ENCODE data around the gene CAMK2N2. TPM values are rescaled to one million over a fixed set of nuclear protein-coding genes. Genes with fewer than 3 reads are reported as not detected.

The CAMK2N2 gene
- total RNA-seq, 2 experiments from 2014 or later: not detected

DNA sequence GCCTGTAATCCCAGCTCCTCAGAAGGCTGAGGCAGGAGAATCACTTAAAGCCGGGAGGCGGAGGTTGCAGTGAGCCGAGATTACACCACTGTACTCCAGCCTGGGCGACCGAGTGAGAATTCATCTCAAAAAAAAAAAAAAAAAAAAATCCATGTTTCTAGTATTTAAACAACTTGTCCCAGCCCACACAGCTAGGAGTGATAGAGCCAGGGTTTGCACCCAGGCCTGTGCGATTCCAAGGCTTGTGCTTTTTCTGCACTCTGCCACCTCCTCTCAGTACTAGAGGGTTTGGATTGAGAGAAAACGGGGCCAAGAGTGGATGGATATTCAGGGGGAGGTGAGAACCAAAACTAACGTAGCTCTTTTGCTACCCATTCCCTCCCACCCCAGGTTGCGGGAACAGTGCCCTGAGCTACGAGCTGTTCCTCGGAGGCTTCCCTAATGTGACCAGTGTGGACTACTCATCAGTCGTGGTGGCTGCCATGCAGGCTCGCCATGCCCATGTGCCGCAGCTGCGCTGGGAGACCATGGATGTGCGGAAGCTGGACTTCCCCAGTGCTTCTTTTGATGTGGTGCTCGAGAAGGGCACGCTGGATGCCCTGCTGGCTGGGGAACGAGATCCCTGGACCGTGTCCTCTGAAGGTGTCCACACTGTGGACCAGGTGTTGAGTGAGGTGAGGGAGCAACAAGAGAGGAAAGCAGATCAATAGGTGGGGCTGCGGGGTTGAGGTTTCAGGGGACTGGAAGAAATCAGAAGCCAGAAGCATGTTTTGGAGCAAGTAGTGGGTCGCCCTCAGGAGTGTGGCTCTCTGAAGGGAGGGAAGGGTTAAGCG is 4.1 kb downstream of the CAMK2N2 start:
- Mint-ChIP-seq H3K27me3 (peaks cover 20% of the 10 kb centered on the region), H3K36me3 (peaks cover 21% of the 10 kb centered on the region), H3K9me3 (no peaks in the 10 kb centered on the region), H3K4me3 (no peak overlapping the region), H3K4me1 (peaks cover 23% of the 10 kb centered on the region), H3K27ac (no peak overlapping the region)
- DNase-seq: no peak

DNA sequence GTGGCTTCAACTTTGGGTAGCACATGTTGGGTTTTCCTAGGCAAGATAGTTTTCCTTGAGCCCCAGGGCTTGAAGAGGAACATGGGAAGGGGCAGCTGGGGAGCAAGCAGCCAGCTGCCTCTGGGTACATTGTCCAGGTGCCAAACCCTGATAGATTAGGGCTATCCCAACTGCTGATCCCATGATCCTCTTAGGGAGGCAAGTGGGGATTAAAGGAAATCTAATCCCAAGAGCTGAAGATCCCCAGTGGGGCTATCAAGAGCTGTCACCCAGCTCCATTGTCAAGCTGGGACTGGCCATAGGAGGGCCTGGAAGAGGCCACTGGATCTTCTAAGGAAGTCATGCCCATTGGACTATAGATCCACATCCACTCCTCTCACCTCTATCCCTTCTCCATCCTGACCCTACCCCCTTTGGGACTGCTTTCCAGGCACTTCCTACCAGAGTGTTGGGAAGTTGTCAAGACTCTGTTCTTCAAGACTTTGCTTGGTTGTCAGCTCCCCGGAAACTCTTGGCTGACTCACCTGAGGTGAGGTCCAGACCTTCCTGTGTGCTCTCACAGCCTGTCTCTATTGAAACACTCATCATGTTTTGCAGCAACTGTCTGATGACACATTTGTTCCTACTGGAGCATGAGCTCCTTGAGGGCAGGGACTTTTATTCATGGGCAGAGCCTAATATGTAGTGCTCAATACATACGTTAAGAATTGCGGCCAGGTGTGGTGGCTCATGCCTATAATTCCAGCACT is 5.9 kb downstream of the CAMK2N2 start:
- Mint-ChIP-seq H3K27ac (no peak overlapping the region), H3K4me3 (no peak overlapping the region), H3K4me1 (peaks cover 17% of the 10 kb centered on the region), H3K36me3 (peaks cover 20% of the 10 kb centered on the region), H3K9me3 (no peaks in the 10 kb centered on the region), H3K27me3 (peaks cover 9% of the 10 kb centered on the region)
- DNase-seq: peak; percentile 13

DNA sequence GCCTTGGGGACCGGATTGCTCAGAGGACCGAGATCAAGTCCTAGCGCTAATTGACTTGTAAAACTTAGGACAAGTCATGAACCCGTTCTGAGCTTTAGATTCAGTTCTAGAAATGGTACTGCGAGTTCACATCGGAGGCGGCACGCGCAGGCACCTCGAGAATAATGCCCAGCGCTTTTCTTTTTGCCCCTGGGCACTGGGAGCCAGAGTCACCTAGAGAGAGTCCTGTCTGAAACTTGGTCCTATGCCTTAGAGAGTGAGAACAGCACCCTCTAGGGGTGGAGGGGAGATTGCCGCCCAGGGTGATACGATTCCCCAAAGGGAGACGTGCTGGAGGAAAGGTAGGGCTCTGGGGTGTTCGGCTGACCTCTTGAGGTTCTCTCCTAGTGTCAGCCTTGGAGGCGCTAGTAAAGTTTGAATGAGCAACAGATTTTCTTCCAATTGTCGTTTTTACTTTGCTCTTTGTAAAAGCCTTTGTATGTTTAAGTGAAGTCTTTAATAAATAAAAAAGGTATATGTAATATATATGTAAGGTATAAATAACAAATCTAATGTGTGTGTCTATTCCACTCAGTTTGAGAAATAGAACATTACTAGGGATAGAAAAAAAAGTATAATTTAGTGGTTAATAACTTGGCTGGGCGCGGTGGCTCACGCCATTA is 11.1 kb downstream of the CAMK2N2 start:
- Mint-ChIP-seq H3K36me3 (peaks cover 5% of the 10 kb centered on the region), H3K4me1 (peaks cover 17% of the 10 kb centered on the region), H3K4me3 (peak overlapping the region; percentile 89), H3K9me3 (no peaks in the 10 kb centered on the region), H3K27ac (peak overlapping the region; percentile 96), H3K27me3 (no peaks in the 10 kb centered on the region)
- DNase-seq: peak; percentile 87

DNA sequence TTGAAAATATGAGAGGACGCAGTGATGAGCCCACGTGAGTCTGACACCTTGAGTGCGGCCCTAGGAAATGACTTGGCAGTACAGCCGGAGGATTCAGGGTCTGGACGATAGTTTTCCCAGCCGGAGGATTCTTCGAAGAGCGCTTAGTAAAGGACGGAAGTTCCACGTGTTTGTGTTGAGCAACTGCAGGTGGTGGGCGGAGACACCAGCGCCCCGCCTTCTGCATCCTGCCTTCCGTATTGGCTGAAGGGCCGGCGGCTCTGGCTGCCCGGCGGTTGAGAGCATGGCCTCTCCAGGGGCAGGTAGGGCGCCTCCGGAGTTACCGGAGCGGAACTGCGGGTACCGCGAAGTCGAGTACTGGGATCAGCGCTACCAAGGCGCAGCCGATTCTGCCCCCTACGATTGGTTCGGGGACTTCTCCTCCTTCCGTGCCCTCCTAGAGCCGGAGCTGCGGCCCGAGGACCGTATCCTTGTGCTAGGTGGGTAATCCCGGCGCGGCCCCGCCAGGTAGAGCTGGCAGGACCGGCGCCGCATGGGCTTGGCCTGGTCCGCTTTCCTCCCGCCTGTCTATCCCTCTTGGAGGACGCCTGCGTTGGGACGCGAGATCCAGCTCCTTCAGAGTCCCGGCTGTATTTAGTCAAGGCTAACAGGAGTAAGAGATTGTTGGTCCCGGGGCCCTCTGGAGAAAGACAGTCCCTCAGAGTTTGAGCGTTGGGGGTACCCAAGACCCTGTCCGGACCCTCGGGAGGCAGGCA is 11.8 kb downstream of the CAMK2N2 start, which contains the start of gene EEF1AKMT4:
Gene EEF1AKMT4, plus strand, starts transcription at position 261 of the 755 bp plus-strand sequence. Its CDS starts 23 bp downstream, at position 284.
- H3K9me3 Mint-ChIP-seq: no peaks in the 10 kb centered on the region
- H3K4me3 Mint-ChIP-seq: peak within 1 kb of the TSS; percentile 89
- H3K27me3 Mint-ChIP-seq: no peaks in the 10 kb centered on the region
- H3K4me1 Mint-ChIP-seq: peaks cover 13% of the 10 kb centered on the region
- peak; percentile 98 for DNase-seq
- H3K27ac Mint-ChIP-seq: peak within 1 kb of the TSS; percentile 96
- H3K36me3 Mint-ChIP-seq: peaks cover 10% of the 10 kb centered on the region

DNA sequence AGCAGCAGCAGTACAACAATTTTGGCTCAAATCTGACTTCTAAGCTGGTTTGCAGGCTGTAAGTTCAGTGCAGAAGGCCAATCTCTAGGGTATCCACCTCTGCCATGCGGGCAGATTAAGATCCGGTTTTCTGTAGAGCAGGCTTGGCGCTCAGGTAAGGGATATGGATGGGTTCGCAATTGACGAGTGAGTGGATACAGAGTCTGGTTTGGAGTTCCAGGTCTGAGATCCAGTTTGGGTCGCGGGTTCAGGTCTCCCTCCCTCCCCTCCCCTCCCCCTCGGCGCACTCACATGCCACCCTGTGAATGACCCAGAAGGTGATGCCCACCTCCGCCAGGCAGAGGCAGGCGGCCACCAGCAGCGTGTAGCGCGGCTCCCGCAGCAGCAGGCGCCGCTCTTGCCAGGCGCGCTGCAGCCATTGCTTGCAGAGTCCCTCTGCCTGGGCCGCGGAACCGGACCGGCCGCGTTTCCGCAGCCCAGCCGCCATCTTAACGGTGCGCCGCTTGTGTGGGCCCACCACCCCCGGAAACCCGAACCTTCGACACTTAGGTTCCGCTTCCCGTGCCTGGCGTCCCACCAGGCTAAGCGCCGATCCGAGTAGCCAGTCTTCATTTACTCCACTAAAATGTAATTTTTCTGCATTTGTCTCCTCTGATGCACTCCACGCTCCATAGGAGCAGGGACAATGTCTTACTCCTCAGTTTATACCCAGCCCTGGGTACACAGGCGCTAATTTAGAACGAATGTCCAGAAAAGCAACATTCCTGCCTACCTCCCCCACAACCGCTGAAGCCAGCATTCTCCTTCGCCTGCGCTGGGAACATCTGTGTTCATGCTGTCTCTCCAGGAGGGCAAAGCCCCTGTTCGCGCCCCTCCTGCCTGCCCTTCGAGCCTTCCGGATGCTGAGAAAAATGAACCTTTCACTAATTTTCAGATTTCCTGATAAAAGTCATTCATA is 12.6 kb downstream of the CAMK2N2 start, which contains the start of gene ALG3:
Gene ALG3, minus strand, starts transcription at position 509 of the 958 bp plus-strand sequence. Its CDS starts 22 bp downstream, at position 487.
- DNase-seq: peak; percentile 86
- peaks cover 10% of the 10 kb centered on the region for H3K36me3 Mint-ChIP-seq
- no peaks in the 10 kb centered on the region for H3K9me3 Mint-ChIP-seq
- peak within 1 kb of the TSS; percentile 89 for H3K4me3 Mint-ChIP-seq
- no peaks in the 10 kb centered on the region for H3K27me3 Mint-ChIP-seq
- H3K4me1 Mint-ChIP-seq: peaks cover 13% of the 10 kb centered on the region
- peak within 1 kb of the TSS; percentile 96 for H3K27ac Mint-ChIP-seq

DNA sequence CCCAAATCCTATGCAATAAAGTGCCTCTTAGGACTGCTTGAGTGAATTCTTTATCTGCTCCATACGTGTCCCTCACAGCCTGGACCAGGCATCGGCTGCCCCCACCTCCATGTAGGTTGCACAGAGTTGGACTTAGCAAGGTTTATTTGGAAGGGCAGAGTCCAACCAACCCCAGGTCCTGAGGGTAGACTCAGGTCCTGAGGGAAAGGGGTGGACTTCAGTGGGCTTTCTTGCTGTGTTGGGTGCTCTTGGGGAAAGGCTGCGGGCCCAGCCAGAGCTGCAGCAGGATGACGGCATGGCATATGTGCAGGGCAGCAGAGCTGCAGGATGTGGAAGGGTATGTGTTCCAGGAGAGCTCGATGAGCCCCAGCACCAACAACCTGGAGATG is 19.1 kb downstream of the CAMK2N2 start:
- DNase-seq: no peak
- Mint-ChIP-seq H3K4me1 (peaks cover 10% of the 10 kb centered on the region), H3K9me3 (no peaks in the 10 kb centered on the region), H3K27me3 (no peaks in the 10 kb centered on the region), H3K4me3 (no peak overlapping the region), H3K36me3 (peaks cover 16% of the 10 kb centered on the region), H3K27ac (no peak overlapping the region)

DNA sequence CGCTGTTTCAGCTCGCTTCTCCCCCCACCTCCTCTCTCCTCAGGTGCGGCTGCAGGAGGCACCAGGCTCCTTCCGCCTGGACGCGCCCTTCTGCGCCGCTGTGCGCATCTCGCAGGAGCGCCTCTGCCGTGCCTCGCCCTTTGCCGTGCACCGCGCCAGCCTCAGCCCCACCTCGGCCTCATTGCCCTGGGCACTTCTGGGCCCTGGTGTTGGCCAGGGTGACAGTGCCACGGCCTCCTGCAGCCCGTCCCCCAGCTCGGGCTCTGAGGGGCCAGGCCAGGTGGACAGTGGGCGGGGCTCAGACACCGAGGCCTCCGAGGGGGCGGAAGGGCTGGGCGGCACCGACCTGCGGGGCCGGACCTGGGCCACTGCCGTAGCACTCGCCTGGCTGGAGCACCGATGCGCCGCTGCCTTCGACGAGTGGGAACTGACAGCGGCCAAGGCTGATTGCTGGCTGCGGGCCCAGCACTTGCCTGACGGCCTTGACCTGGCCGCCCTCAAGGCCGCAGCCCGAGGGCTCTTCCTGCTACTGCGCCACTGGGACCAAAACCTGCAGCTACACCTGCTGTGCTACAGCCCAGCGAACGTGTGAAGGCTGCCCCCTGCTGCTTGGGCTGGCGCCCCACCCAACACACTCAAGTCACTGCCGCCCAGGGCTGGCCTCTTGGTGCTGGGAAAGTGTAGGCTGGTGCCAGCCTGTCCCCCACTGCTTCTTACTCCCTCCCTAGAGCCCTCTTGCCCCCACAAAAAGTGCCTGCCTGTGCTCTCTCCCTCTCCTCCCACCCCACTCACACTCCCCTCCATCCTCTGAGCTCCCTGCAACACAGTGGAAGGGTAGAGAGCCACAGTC is 19.7 kb downstream of the CAMK2N2 start:
- H3K27ac Mint-ChIP-seq: no peak overlapping the region
- H3K36me3 Mint-ChIP-seq: peaks cover 16% of the 10 kb centered on the region
- no peaks in the 10 kb centered on the region for H3K9me3 Mint-ChIP-seq
- H3K27me3 Mint-ChIP-seq: no peaks in the 10 kb centered on the region
- peaks cover 10% of the 10 kb centered on the region for H3K4me1 Mint-ChIP-seq
- DNase-seq: no peak
- no peak overlapping the region for H3K4me3 Mint-ChIP-seq

DNA sequence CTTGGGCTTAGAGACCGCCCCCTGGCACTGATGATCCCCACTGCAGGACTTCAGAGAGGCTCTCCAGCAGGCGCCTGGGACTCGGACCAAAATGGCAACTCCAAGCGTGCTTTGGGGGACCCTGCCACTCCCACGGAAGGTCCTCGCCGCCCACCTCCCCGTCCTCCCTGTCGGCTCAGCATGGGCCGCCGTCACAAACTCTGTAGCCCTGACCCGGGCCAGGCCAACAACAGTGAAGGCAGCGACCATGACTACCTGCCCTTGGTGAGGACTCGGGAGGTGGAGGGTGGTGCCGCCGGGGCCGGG is 20.3 kb downstream of the CAMK2N2 start:
- Mint-ChIP-seq H3K27me3 (no peaks in the 10 kb centered on the region), H3K27ac (no peak overlapping the region), H3K9me3 (no peaks in the 10 kb centered on the region), H3K36me3 (peaks cover 15% of the 10 kb centered on the region), H3K4me3 (no peak overlapping the region), H3K4me1 (peaks cover 9% of the 10 kb centered on the region)
- DNase-seq: no peak

DNA sequence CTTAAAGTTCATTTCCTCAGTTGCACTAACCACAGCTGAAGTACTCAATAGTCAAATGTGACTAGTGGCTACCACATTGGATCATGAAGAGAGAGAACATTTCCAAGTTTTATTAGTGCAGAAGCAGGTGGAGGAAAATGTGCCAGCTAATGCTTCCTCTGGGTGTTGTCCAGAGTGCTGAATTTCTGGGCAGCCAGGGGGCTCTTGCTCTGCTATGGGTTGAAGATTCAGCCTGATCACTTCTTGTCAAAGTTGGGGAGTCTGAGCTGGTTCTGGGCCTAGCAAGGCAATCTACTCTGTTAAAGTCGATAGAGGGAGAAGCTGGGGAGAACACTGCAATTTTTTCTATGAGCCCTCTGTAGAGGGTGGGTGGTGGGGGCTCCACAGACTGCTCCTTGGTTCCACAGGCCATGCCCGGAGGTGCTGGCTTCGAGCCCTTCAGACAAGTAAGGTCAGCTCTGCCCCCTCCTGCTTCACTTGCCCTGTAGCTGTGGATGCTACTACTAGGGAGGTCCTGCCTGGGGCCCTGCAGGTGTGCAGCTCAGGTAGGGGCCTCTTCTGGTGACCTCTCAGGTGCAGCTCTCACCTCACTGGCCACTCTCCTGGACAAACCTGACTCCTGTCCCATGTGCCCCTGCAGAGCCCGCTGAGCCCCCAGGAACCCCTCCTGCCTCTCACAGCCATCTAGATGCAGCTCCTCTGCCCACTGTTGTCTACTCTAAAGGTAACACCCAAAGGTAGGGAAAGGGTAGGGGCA is 20.8 kb downstream of the CAMK2N2 start:
- peaks cover 7% of the 10 kb centered on the region for H3K4me1 Mint-ChIP-seq
- H3K4me3 Mint-ChIP-seq: no peak overlapping the region
- peaks cover 14% of the 10 kb centered on the region for H3K36me3 Mint-ChIP-seq
- H3K27ac Mint-ChIP-seq: peak overlapping the region; percentile 42
- H3K27me3 Mint-ChIP-seq: no peaks in the 10 kb centered on the region
- no peak for DNase-seq
- no peaks in the 10 kb centered on the region for H3K9me3 Mint-ChIP-seq

DNA sequence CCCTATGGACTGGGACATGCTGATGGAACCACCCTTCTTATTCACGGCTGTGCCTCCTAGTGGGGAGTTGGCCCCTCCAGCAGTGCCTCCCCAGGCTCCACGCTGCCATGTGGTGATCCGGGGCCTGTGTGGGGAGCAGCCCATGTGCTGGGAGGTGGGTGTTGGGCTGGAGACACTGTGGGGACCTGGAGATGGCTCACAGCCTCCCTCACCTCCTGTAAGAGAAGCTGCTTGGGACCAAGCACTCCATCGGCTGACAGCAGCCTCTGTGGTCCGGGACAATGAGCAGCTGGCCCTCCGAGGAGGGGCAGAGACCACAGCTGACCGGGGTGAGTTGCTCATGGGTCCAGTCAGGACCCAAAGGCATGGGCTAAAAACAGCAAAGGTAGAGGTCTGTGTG is 21.6 kb downstream of the CAMK2N2 start:
- H3K4me1 Mint-ChIP-seq: peaks cover 7% of the 10 kb centered on the region
- no peaks in the 10 kb centered on the region for H3K9me3 Mint-ChIP-seq
- no peak overlapping the region for H3K4me3 Mint-ChIP-seq
- no peak overlapping the region for H3K27ac Mint-ChIP-seq
- no peak for DNase-seq
- H3K36me3 Mint-ChIP-seq: peaks cover 10% of the 10 kb centered on the region
- no peaks in the 10 kb centered on the region for H3K27me3 Mint-ChIP-seq

DNA sequence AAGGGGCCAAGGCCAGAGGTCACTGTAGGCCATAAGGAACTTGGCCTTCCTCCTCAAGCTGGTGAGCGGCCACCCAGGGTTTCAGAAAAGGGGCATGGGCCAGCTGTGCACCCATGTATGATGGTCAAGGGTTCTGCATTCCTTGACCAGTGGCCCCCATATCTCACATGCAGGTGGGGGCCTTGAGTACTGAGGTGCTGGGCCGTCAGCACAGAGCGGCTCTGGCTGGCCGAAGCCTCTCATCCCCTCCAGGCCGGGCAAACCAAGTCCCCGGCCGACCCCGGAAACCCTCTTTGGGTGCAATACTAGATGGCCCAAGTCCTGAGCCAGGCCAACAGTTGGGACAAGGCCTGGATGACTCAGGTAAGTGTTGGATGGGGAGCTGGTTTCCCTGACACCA is 22.1 kb downstream of the CAMK2N2 start:
- Mint-ChIP-seq H3K27me3 (no peaks in the 10 kb centered on the region), H3K4me1 (peaks cover 7% of the 10 kb centered on the region), H3K36me3 (peaks cover 9% of the 10 kb centered on the region), H3K4me3 (no peak overlapping the region), H3K27ac (no peak overlapping the region), H3K9me3 (no peaks in the 10 kb centered on the region)
- no peak for DNase-seq

DNA sequence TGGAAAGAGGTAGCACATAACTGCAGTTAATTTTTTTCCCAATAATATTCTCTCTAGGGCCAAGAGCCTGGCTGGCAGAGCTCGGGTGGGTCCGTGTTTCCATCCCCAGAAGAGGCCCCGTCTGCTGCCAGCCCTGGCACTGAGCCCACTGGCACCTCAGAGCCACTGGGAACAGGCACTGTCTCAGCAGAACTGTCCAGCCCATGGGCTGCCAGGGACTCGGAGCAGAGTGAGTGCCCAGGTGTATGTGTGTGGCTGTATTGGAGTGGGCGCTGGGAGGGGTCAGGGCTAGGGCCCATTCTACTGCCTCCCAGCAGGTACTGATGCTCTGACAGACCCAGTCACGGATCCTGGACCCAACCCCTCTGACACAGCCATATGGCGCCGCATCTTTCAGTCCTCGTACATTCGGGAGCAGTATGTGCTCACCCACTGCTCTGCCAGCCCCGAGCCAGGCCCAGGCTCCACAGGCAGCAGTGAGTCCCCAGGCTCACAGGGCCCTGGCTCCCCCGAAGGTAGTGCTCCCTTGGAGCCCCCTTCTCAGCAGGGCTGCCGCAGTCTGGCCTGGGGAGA is 23.0 kb downstream of the CAMK2N2 start:
- no peak for DNase-seq
- no peak overlapping the region for H3K27ac Mint-ChIP-seq
- peaks cover 7% of the 10 kb centered on the region for H3K4me1 Mint-ChIP-seq
- no peak overlapping the region for H3K4me3 Mint-ChIP-seq
- no peaks in the 10 kb centered on the region for H3K9me3 Mint-ChIP-seq
- no peaks in the 10 kb centered on the region for H3K27me3 Mint-ChIP-seq
- H3K36me3 Mint-ChIP-seq: peaks cover 9% of the 10 kb centered on the region
